Measurements from ENCODE around the gene PDE3A. TPM values are rescaled to one million over a fixed set of nuclear protein-coding genes. Genes with fewer than 3 reads are reported as not detected.

Gene PDE3A
- total RNA-seq, 1 donor = 14.8 TPM

DNA sequence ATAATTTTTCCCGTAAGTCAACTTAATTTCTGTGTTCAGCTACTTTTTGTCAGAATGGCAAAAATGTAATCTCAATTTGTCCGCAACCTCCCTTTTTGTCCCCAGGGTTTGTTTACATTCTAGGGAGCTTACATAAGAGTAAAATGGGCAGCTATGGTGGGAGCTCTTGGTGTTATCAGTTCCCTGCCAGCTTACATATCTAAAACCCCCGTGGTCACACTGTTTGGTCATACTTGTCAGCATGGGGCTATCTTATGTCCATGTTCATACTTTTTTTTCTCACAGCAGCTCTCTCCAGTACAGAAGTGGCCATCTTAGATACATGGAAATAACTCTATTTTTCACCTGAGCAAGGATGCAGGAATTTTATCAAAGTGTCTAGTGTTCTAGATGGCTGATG is 343.5 kb downstream of the PDE3A start:
- Histone ChIP-seq H2AFZ (ENCODE audit: low read length) (no peak overlapping the region), H3K79me2 (ENCODE audit: insufficient read depth, low read length) (no peaks in the 10 kb centered on the region), H4K20me1 (ENCODE audit: insufficient read depth, low read length) (no peaks in the 10 kb centered on the region), H3K36me3 (ENCODE audit: insufficient read depth, low read length) (no peaks in the 10 kb centered on the region), H3K4me2 (ENCODE audit: insufficient read depth, low read length) (no peak overlapping the region), H3K27me3 (ENCODE audit: insufficient read depth, low read length) (no peaks in the 10 kb centered on the region), H3K9me3 (ENCODE audit: low read depth, low read length) (no peaks in the 10 kb centered on the region), H3K4me3 (ENCODE audit: insufficient read depth, low read length) (no peak overlapping the region), H3K4me1 (ENCODE audit: insufficient read depth, low read length) (no peaks in the 10 kb centered on the region), H3K27ac (ENCODE audit: low read depth, low read length) (no peak overlapping the region)
- DNase-seq (ENCODE audit: insufficient read length, low spot score, missing footprints) = no peak
- TF ChIP-seq, protein P1, sequence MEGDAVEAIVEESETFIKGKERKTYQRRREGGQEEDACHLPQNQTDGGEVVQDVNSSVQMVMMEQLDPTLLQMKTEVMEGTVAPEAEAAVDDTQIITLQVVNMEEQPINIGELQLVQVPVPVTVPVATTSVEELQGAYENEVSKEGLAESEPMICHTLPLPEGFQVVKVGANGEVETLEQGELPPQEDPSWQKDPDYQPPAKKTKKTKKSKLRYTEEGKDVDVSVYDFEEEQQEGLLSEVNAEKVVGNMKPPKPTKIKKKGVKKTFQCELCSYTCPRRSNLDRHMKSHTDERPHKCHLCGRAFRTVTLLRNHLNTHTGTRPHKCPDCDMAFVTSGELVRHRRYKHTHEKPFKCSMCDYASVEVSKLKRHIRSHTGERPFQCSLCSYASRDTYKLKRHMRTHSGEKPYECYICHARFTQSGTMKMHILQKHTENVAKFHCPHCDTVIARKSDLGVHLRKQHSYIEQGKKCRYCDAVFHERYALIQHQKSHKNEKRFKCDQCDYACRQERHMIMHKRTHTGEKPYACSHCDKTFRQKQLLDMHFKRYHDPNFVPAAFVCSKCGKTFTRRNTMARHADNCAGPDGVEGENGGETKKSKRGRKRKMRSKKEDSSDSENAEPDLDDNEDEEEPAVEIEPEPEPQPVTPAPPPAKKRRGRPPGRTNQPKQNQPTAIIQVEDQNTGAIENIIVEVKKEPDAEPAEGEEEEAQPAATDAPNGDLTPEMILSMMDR (IDR thresholded peaks at IDR 0.05; ENCODE audit: extremely low read depth, low read depth, low read length) = no peak

- Histone ChIP-seq H3K4me1 (ENCODE audit: insufficient read depth, low read length) (no peaks in the 10 kb centered on the region), H4K20me1 (ENCODE audit: insufficient read depth, low read length) (no peaks in the 10 kb centered on the region), H3K79me2 (ENCODE audit: insufficient read depth, low read length) (no peaks in the 10 kb centered on the region), H2AFZ (ENCODE audit: low read length) (no peak overlapping the region), H3K36me3 (ENCODE audit: insufficient read depth, low read length) (no peaks in the 10 kb centered on the region), H3K9me3 (ENCODE audit: low read depth, low read length) (no peaks in the 10 kb centered on the region), H3K4me3 (ENCODE audit: insufficient read depth, low read length) (no peak overlapping the region), H3K27ac (ENCODE audit: low read depth, low read length) (no peak overlapping the region), H3K4me2 (ENCODE audit: insufficient read depth, low read length) (no peak overlapping the region), H3K27me3 (ENCODE audit: insufficient read depth, low read length) (no peaks in the 10 kb centered on the region)
- no peak for DNase-seq (ENCODE audit: insufficient read length, low spot score, missing footprints)
- TF ChIP-seq, protein P1 (IDR thresholded peaks at IDR 0.05; ENCODE audit: extremely low read depth, low read depth, low read length) = no peak
These were observed 347.7 kb downstream of the PDE3A start for GRCh38 chr12:20716037-20716436.

- TF ChIP-seq, protein P1 (IDR thresholded peaks at IDR 0.05; ENCODE audit: extremely low read depth, low read depth, low read length) = no peak
- no peaks in the 10 kb centered on the region for H3K9me3 ChIP-seq (ENCODE audit: low read depth, low read length)
- H3K4me2 ChIP-seq (ENCODE audit: insufficient read depth, low read length) = no peak overlapping the region
- no peak for DNase-seq (ENCODE audit: insufficient read length, low spot score, missing footprints)
- H3K79me2 ChIP-seq (ENCODE audit: insufficient read depth, low read length) = no peaks in the 10 kb centered on the region
- H3K36me3 ChIP-seq (ENCODE audit: insufficient read depth, low read length) = no peaks in the 10 kb centered on the region
- no peak overlapping the region for H2AFZ ChIP-seq (ENCODE audit: low read length)
- no peaks in the 10 kb centered on the region for H3K4me1 ChIP-seq (ENCODE audit: insufficient read depth, low read length)
- H3K27me3 ChIP-seq (ENCODE audit: insufficient read depth, low read length) = no peaks in the 10 kb centered on the region
- H4K20me1 ChIP-seq (ENCODE audit: insufficient read depth, low read length) = no peaks in the 10 kb centered on the region
- H3K27ac ChIP-seq (ENCODE audit: low read depth, low read length) = no peak overlapping the region
- H3K4me3 ChIP-seq (ENCODE audit: insufficient read depth, low read length) = no peak overlapping the region
These were observed 348.6 kb downstream of the PDE3A start for GRCh38 chr12:20716985-20717384.

- no peak overlapping the region for H2AFZ ChIP-seq (ENCODE audit: low read length)
- no peaks in the 10 kb centered on the region for H3K27me3 ChIP-seq (ENCODE audit: insufficient read depth, low read length)
- no peak overlapping the region for H3K27ac ChIP-seq (ENCODE audit: low read depth, low read length)
- TF ChIP-seq, protein P1 (IDR thresholded peaks at IDR 0.05; ENCODE audit: extremely low read depth, low read depth, low read length) = no peak
- H3K4me1 ChIP-seq (ENCODE audit: insufficient read depth, low read length) = no peaks in the 10 kb centered on the region
- H3K4me2 ChIP-seq (ENCODE audit: insufficient read depth, low read length) = no peak overlapping the region
- no peaks in the 10 kb centered on the region for H4K20me1 ChIP-seq (ENCODE audit: insufficient read depth, low read length)
- H3K9me3 ChIP-seq (ENCODE audit: low read depth, low read length) = no peaks in the 10 kb centered on the region
- no peaks in the 10 kb centered on the region for H3K79me2 ChIP-seq (ENCODE audit: insufficient read depth, low read length)
- DNase-seq (ENCODE audit: insufficient read length, low spot score, missing footprints) = no peak
- H3K4me3 ChIP-seq (ENCODE audit: insufficient read depth, low read length) = no peak overlapping the region
- H3K36me3 ChIP-seq (ENCODE audit: insufficient read depth, low read length) = no peaks in the 10 kb centered on the region
These were observed 350.0 kb downstream of the PDE3A start for GRCh38 chr12:20718294-20718693.

Measured in osteoblast (primary cell).